ENCODE results near the gene SRGAP2C. TPM values are rescaled to one million over a fixed set of nuclear protein-coding genes. Genes with fewer than 3 reads are reported as not detected.
"Not testable (repeated sequence)": the region's sequence is repeated elsewhere in the genome, so short reads cannot be mapped to it uniquely, and the experiment has no call there.

The SRGAP2C gene
- total RNA-seq, 4 donors from 2014 or later = 38.6 to 60.9 (median 40.4) TPM

GRCh38 chr1:121163850-121164757 is 20.7 kb upstream of the SRGAP2C start:
- H3K9me3 ChIP-seq; H3K36me3 ChIP-seq; DNase-seq (ENCODE audit: low spot score in 2 of 2); H3K4me3 ChIP-seq; H3K27ac ChIP-seq; H3K4me1 ChIP-seq; H3K27me3 ChIP-seq: not testable (repeated sequence)
- 49% methylated on average over 3 of the region's 5 CpGs for WGBS

GRCh38 chr1:121165296-121165695 is 19.5 kb upstream of the SRGAP2C start:
- H3K36me3 ChIP-seq; H3K27me3 ChIP-seq; H3K4me1 ChIP-seq; H3K9me3 ChIP-seq; H3K4me3 ChIP-seq; H3K27ac ChIP-seq; DNase-seq (ENCODE audit: low spot score in 2 of 2): not testable (repeated sequence)

- 74% methylated on average over 2 of the region's 2 CpGs for WGBS
Observed at GRCh38 chr1:121167225-121167738, 17.5 kb upstream of the SRGAP2C start.

GRCh38 chr1:121168152-121168668 is 16.6 kb upstream of the SRGAP2C start:
- H3K4me3 ChIP-seq; DNase-seq (ENCODE audit: low spot score in 2 of 2); H3K9me3 ChIP-seq; H3K27me3 ChIP-seq; H3K27ac ChIP-seq; H3K36me3 ChIP-seq; H3K4me1 ChIP-seq: not testable (repeated sequence)
- WGBS = 100% methylated on average over 1 of the region's 3 CpGs

More at GRCh38 chr1:121167225-121167738, 17.5 kb upstream of the SRGAP2C start:
- H3K27me3 ChIP-seq; H3K27ac ChIP-seq; DNase-seq (ENCODE audit: low spot score in 2 of 2); H3K36me3 ChIP-seq; H3K4me1 ChIP-seq; H3K9me3 ChIP-seq; H3K4me3 ChIP-seq: not testable (repeated sequence)

GRCh38 chr1:121176649-121177048 is 8.1 kb upstream of the SRGAP2C start:
- not testable (repeated sequence) for H3K9me3 ChIP-seq; H3K27ac ChIP-seq; H3K4me3 ChIP-seq; DNase-seq (ENCODE audit: low spot score in 2 of 2); H3K27me3 ChIP-seq; H3K36me3 ChIP-seq; H3K4me1 ChIP-seq
- WGBS = 83% methylated on average over 2 of the region's 2 CpGs

- H3K4me1 ChIP-seq; H3K9me3 ChIP-seq; H3K27ac ChIP-seq; DNase-seq (ENCODE audit: low spot score in 2 of 2); H3K4me3 ChIP-seq; H3K27me3 ChIP-seq; H3K36me3 ChIP-seq: not testable (repeated sequence)
Observed at GRCh38 chr1:121178197-121178596, 6.6 kb upstream of the SRGAP2C start.

GRCh38 chr1:121183867-121184266 is 908 bp upstream of the SRGAP2C start:
- H3K4me1 ChIP-seq, H3K27me3 ChIP-seq, H3K36me3 ChIP-seq, H3K27ac ChIP-seq, H3K9me3 ChIP-seq: not testable (repeated sequence)
- peak in 1 of 2 donors; percentile 54 for DNase-seq (ENCODE audit: low spot score in 2 of 2)
- WGBS = no CpG with 5 or more reads among the region's 31 CpGs
- H3K4me3 ChIP-seq = peak overlapping the region; percentile 41

- not testable (repeated sequence) for DNase-seq (ENCODE audit: low spot score in 2 of 2); H3K36me3 ChIP-seq; H3K9me3 ChIP-seq; H3K27me3 ChIP-seq; H3K4me1 ChIP-seq
- H3K27ac ChIP-seq = peak overlapping the region; percentile 83
- no CpG with 5 or more reads among the region's 48 CpGs for WGBS
- H3K4me3 ChIP-seq = peak overlapping the region; percentile 56
Observed at GRCh38 chr1:121185140-121185708, 449 bp downstream of the SRGAP2C start.

- peak overlapping the region; percentile 56 for H3K4me3 ChIP-seq
- WGBS = 0% methylated on average over 4 of the region's 20 CpGs
- DNase-seq (ENCODE audit: low spot score in 2 of 2) = peak; percentile 68 to 70
- H3K27me3 ChIP-seq, H3K4me1 ChIP-seq, H3K36me3 ChIP-seq, H3K9me3 ChIP-seq, H3K27ac ChIP-seq: not testable (repeated sequence)
Observed at GRCh38 chr1:121186191-121186590, 1.4 kb downstream of the SRGAP2C start.

GRCh38 chr1:121187914-121188313 is 3.1 kb downstream of the SRGAP2C start:
- not testable (repeated sequence) for H3K27me3 ChIP-seq; DNase-seq (ENCODE audit: low spot score in 2 of 2); H3K4me1 ChIP-seq; H3K27ac ChIP-seq; H3K36me3 ChIP-seq; H3K9me3 ChIP-seq
- peak overlapping the region; percentile 23 for H3K4me3 ChIP-seq
- 81% methylated on average over 5 of the region's 5 CpGs for whole genome bisulfite sequencing

- H3K36me3 ChIP-seq; H3K27me3 ChIP-seq; H3K4me3 ChIP-seq; H3K27ac ChIP-seq; H3K4me1 ChIP-seq; H3K9me3 ChIP-seq; DNase-seq (ENCODE audit: low spot score in 2 of 2): not testable (repeated sequence)
- WGBS = no CpG with 5 or more reads among the region's 2 CpGs
Observed at GRCh38 chr1:121192512-121192911, 7.7 kb downstream of the SRGAP2C start.

GRCh38 chr1:121197095-121197882 is 12.5 kb downstream of the SRGAP2C start:
- H3K9me3 ChIP-seq; DNase-seq (ENCODE audit: low spot score in 2 of 2); H3K4me3 ChIP-seq; H3K27me3 ChIP-seq; H3K27ac ChIP-seq; H3K36me3 ChIP-seq; H3K4me1 ChIP-seq: not testable (repeated sequence)
- WGBS = 92% methylated on average over 3 of the region's 7 CpGs

GRCh38 chr1:121199763-121200162 is 15.0 kb downstream of the SRGAP2C start:
- H3K36me3 ChIP-seq; H3K4me3 ChIP-seq; H3K27me3 ChIP-seq; DNase-seq (ENCODE audit: low spot score in 2 of 2); H3K27ac ChIP-seq; H3K9me3 ChIP-seq; H3K4me1 ChIP-seq: not testable (repeated sequence)
- WGBS = no CpG with 5 or more reads among the region's 3 CpGs

- not testable (repeated sequence) for H3K4me1 ChIP-seq; H3K27me3 ChIP-seq; H3K27ac ChIP-seq; H3K9me3 ChIP-seq; DNase-seq (ENCODE audit: low spot score in 2 of 2); H3K4me3 ChIP-seq; H3K36me3 ChIP-seq
- no CpG with 5 or more reads among the region's 1 CpG for WGBS
Observed at GRCh38 chr1:121200232-121200631, 15.5 kb downstream of the SRGAP2C start.
